K562 (cell line): ENCODE results near the gene U2SURP. TPM values are rescaled to one million over a fixed set of nuclear protein-coding genes. Genes with fewer than 3 reads are reported as not detected.
A peak's percentile ranks its signal among the peaks of the same experiment; 100 is the strongest.

Experiments used
- ATF3 ChIP-seq, 2 experiments: fragments of 450-650 bp in 1 of 2; sonication (generic) in 1 of 2; formaldehyde crosslinking in 1 of 2; IDR thresholded peaks in 1 of 2; conservative IDR thresholded peaks in 1 of 2; 2 replicates each; pipeline versions ENCODE4 v1.6.1 to v1.8.1; 2016 to 2023; ENCODE audit warnings: mild to moderate bottlenecking in 2 of 2, moderate library complexity in 2 of 2, inconsistent platforms in 1 of 2, missing genetic modification reagents in 1 of 2
- CREM ChIP-seq: IDR thresholded peaks from 2 replicates; pipeline ENCODE4 v1.6.1; 2014; ENCODE audit warnings: antibody characterized with exemption, low read depth
- CTBP1 ChIP-seq: fragments of 450-650 bp; IDR thresholded peaks from 2 replicates; pipeline ENCODE4 v1.6.1; 2016; ENCODE audit warnings: borderline replicate concordance
- DIDO1 ChIP-seq: fragments of 450-650 bp; IDR thresholded peaks from 2 replicates; pipeline ENCODE4 v1.6.1; 2016; ENCODE audit warnings: low read depth, missing biosample characterization, missing genetic modification characterization
- DMBX1 ChIP-seq: fragments of 250-450 bp; sonication (Bioruptor Pico); IDR thresholded peaks from 2 replicates; pipeline ENCODE4 v1.8.0; 2022; ENCODE audit warnings: inconsistent platforms, mild to moderate bottlenecking, moderate library complexity, borderline replicate concordance
- FOXK1 ChIP-seq: sonication (generic); formaldehyde crosslinking; IDR thresholded peaks from 2 replicates; pipeline ENCODE4 v1.8.0; 2022; ENCODE audit warnings: missing genetic modification reagents, mild to moderate bottlenecking, borderline replicate concordance
- MEF2A ChIP-seq: IDR thresholded peaks from 2 replicates; pipeline ENCODE4 v1.6.1; 2011; ENCODE audit warnings: low read depth, mild to moderate bottlenecking, low read length, moderate library complexity; ENCODE audit not compliant: control insufficient read depth
- NR3C1 ChIP-seq: sonication (generic); formaldehyde crosslinking; IDR thresholded peaks from 2 replicates; pipeline ENCODE4 v1.8.1; 2022; ENCODE audit warnings: missing genetic modification reagents
- PATZ1 ChIP-seq: fragments of 250-450 bp; sonication (Bioruptor Pico); IDR thresholded peaks from 2 replicates; pipeline ENCODE4 v1.5.0; 2020; ENCODE audit warnings: mild to moderate bottlenecking, borderline replicate concordance
- TARDBP ChIP-seq: fragments of 450-650 bp; IDR thresholded peaks from 2 replicates; pipeline ENCODE4 v1.6.1; 2016
- TFAP4 ChIP-seq: sonication (generic); formaldehyde crosslinking; IDR thresholded peaks from 2 replicates; pipeline ENCODE4 v1.8.0; 2022; ENCODE audit warnings: missing genetic modification reagents, mild to moderate bottlenecking, moderate library complexity, borderline replicate concordance
- YY1 ChIP-seq, 3 experiments: IDR thresholded peaks; 2 replicates each; pipeline ENCODE4 v1.6.1; 2011; ENCODE audit warnings: low read length in 2 of 3, mild to moderate bottlenecking in 2 of 3, moderate library complexity in 2 of 3, borderline replicate concordance in 1 of 3, control low read depth in 1 of 3, low read depth in 1 of 3; ENCODE audit not compliant: insufficient read depth in 3 of 3, insufficient replicate concordance in 2 of 3, control insufficient read depth in 1 of 3, insufficient read length in 1 of 3; ENCODE audit errors: extremely low read depth in 1 of 3
- ZNF224 ChIP-seq: sonication (generic); formaldehyde crosslinking; IDR thresholded peaks from 2 replicates; pipeline ENCODE4 v1.8.0; 2022; ENCODE audit warnings: mild to moderate bottlenecking, missing genetic modification reagents
- ZNF431 ChIP-seq: sonication (generic); formaldehyde crosslinking; IDR thresholded peaks from 2 replicates; pipeline ENCODE4 v1.8.0; 2022; ENCODE audit warnings: mild to moderate bottlenecking, missing genetic modification reagents
- ZNF766 ChIP-seq: fragments of 200-800 bp; sonication (Bioruptor generic); conservative IDR thresholded peaks from 2 replicates; pipeline ENCODE4 v1.6.1; 2016; ENCODE audit warnings: missing genetic modification characterization, missing compliant biosample characterization
- ZSCAN29 ChIP-seq: fragments of 450-650 bp; IDR thresholded peaks from 2 replicates; pipeline ENCODE4 v1.6.1; 2017
- polyA plus RNA-seq, 8 experiments: library from polyadenylated mRNA; depleted of rRNA in 4 of 8; stranded (reverse) in 5 of 8; unstranded in 3 of 8; fragments of >200 nt; fragmentation: Nextera tagmentation in 2 of 8; fragmentation: Illumina TruSeq in 1 of 8; extraction: Ambion mirVana in 2 of 8; extraction: Trizol in 1 of 8; gene quantifications; 2 replicates each; pipeline versions ENCODE4 v1.2.1 to v1.2.3, GENCODE V29; 2011 to 2014; ENCODE audit warnings: inconsistent platforms in 1 of 8, missing spikeins in 1 of 8
- total RNA-seq, 7 experiments: library from RNA; depleted of rRNA in 6 of 7; stranded (reverse); fragments of >200 nt in 6 of 7; fragmentation: Illumina TruSeq in 2 of 7; extraction: Trizol in 2 of 7; gene quantifications; 2 replicates each; pipeline versions ENCODE4 v1.2.1 to v1.2.3, GENCODE V29; 2011 to 2021; ENCODE audit warnings: low replicate concordance in 1 of 7
- TF ChIP-seq, protein P1 (sequence below): IDR thresholded peaks from 2 replicates; pipeline ENCODE4 v1.6.1; 2012; ENCODE audit warnings: low read depth, low read length, improper control_type of control experiment, borderline replicate concordance
- TF ChIP-seq, protein P2 (sequence below): IDR thresholded peaks from 2 replicates; pipeline ENCODE4 v1.6.1; 2016; ENCODE audit warnings: missing genetic modification characterization, missing compliant biosample characterization
- TF ChIP-seq, protein P3 (sequence below): fragments of 450-650 bp; formaldehyde crosslinking; IDR thresholded peaks from 2 replicates; pipeline ENCODE4 v1.4.0; 2022; ENCODE audit warnings: missing genetic modification characterization

U2SURP gene
- total and polyA plus RNA-seq, 9 of the 15 experiments (the other 6 are each of a cell fraction or from before 2014, with no cell fraction given): 128 to 322 (median 191) TPM

DNA sequence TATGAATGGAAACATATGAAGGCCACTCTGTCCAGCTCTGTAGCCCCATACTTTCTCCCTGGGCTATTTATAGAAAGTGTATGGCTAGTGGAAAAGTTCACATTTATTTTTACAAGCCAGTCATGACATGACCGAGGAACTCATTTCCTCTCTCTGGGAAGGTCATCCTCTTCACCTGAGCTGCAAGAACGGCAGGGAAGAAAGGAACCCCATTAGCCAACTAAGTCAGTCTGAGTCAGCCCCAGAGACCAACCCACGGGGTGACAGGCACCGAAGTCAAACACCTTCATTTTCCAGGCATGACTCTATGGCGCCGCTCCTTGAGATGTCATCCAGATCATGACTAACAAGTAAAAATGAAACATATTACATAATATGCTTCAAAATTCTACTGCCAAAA lies 42.7 kb upstream of the U2SURP start (continued):
- TF ChIP-seq, protein P1, sequence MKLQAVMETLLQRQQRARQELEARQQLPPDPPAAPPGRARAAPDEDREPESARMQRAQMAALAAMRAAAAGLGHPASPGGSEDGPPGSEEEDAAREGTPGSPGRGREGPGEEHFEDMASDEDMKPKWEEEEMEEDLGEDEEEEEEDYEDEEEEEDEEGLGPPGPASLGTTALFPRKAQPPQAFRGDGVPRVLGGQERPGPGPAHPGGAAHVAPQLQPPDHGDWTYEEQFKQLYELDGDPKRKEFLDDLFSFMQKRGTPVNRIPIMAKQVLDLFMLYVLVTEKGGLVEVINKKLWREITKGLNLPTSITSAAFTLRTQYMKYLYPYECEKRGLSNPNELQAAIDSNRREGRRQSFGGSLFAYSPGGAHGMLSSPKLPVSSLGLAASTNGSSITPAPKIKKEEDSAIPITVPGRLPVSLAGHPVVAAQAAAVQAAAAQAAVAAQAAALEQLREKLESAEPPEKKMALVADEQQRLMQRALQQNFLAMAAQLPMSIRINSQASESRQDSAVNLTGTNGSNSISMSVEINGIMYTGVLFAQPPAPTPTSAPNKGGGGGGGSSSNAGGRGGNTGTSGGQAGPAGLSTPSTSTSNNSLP: peak; percentile 27; the same call in 1 of the 2 replicates
- TF ChIP-seq DMBX1 (CRISPR knock-in tag): no peak
- peak in 1 of 3 experiments; percentile 68 for TF ChIP-seq YY1 (IDR thresholded peaks at IDR 0.05; ENCODE audit: borderline replicate concordance in 1 of 3, control insufficient read depth in 1 of 3, extremely low read depth in 1 of 3, insufficient read depth in 3 of 3, insufficient read length in 1 of 3, insufficient replicate concordance in 2 of 3, low read depth in 1 of 3, low read length in 2 of 3)
- peak; percentile 71; the same call in 1 of the 2 replicates for TF ChIP-seq MEF2A
- no peak for TF ChIP-seq DIDO1
- TF ChIP-seq ATF3 (IDR thresholded peaks at IDR 0.05): peak; percentile 71
- no peak for TF ChIP-seq ATF3 (CRISPR knock-in tag; conservative IDR thresholded peaks at IDR 0.05)
- TF ChIP-seq PATZ1 (CRISPR knock-in tag): no peak
- TF ChIP-seq ZNF431: no peak
- TF ChIP-seq CREM: 0 out of 2 replicates have a peak, but pooled peaks have one; percentile 40
- TF ChIP-seq TARDBP: no peak
- TF ChIP-seq FOXK1 (CRISPR knock-in tag): no peak
- TF ChIP-seq ZNF224 (CRISPR knock-in tag): no peak
- TF ChIP-seq, protein P2, sequence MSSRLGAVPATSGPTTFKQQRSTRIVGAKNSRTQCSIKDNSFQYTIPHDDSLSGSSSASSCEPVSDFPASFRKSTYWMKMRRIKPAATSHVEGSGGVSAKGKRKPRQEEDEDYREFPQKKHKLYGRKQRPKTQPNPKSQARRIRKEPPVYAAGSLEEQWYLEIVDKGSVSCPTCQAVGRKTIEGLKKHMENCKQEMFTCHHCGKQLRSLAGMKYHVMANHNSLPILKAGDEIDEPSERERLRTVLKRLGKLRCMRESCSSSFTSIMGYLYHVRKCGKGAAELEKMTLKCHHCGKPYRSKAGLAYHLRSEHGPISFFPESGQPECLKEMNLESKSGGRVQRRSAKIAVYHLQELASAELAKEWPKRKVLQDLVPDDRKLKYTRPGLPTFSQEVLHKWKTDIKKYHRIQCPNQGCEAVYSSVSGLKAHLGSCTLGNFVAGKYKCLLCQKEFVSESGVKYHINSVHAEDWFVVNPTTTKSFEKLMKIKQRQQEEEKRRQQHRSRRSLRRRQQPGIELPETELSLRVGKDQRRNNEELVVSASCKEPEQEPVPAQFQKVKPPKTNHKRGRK (tag): no peak
- 0 out of 2 replicates have a peak, but pooled peaks have one; percentile 29 for TF ChIP-seq CTBP1
- no peak for TF ChIP-seq TFAP4
- TF ChIP-seq, protein P3, sequence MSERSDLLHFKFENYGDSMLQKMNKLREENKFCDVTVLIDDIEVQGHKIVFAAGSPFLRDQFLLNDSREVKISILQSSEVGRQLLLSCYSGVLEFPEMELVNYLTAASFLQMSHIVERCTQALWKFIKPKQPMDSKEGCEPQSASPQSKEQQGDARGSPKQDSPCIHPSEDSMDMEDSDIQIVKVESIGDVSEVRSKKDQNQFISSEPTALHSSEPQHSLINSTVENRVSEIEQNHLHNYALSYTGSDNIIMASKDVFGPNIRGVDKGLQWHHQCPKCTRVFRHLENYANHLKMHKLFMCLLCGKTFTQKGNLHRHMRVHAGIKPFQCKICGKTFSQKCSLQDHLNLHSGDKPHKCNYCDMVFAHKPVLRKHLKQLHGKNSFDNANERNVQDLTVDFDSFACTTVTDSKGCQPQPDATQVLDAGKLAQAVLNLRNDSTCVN: no peak
- TF ChIP-seq ZNF766 (CRISPR knock-in tag): no peak
- TF ChIP-seq ZSCAN29: no peak
- TF ChIP-seq NR3C1 (CRISPR knock-in tag): no peak
